Measurements from ENCODE around the gene TRABD2B.

Gene TRABD2B

GRCh38 chr1:47950471-47950870 is 46.7 kb downstream of the TRABD2B start:
- TF ChIP-seq CTCF (IDR thresholded peaks at IDR 0.05; ENCODE audit: low read depth, low read length, poor library complexity, severe bottlenecking) = no peak
- TF ChIP-seq EZH2phosphoT487 (IDR thresholded peaks at IDR 0.05; ENCODE audit: borderline replicate concordance, low read length) = no peak
- Histone ChIP-seq H3K9me2 (replicated peaks; ENCODE audit: control insufficient read depth, low read length) (no peaks in the 10 kb centered on the region), H3K9me3 (ENCODE audit: control insufficient read depth, insufficient read depth, low read length) (no peaks in the 10 kb centered on the region), H3K79me2 (ENCODE audit: control insufficient read depth, low read length) (no peaks in the 10 kb centered on the region), H3K27me3 (ENCODE audit: control insufficient read depth, low read length) (peaks cover 6% of the 10 kb centered on the region; the same call in 1 of the 2 replicates), H3K27ac (ENCODE audit: low read depth, low read length) (no peak overlapping the region), H4K20me1 (ENCODE audit: control insufficient read depth, insufficient read depth, low read depth, low read length) (no peaks in the 10 kb centered on the region), H3K4me3 (ENCODE audit: low read length) (no peak overlapping the region), H3K4me1 (ENCODE audit: control insufficient read depth, low read length) (no peaks in the 10 kb centered on the region), H3K36me3 (ENCODE audit: control insufficient read depth, low read length) (no peaks in the 10 kb centered on the region), H3K4me2 (ENCODE audit: low read length) (no peak overlapping the region), H3F3A (ENCODE audit: control insufficient read depth, insufficient read depth) (no peaks in the 10 kb centered on the region)

GRCh38 chr1:47948126-47948525 is 49.1 kb downstream of the TRABD2B start:
- Histone ChIP-seq H4K20me1 (ENCODE audit: control insufficient read depth, insufficient read depth, low read depth, low read length) (no peaks in the 10 kb centered on the region), H3K4me2 (ENCODE audit: low read length) (no peak overlapping the region), H3K4me3 (ENCODE audit: low read length) (no peak overlapping the region), H3K27me3 (ENCODE audit: control insufficient read depth, low read length) (peaks cover 7% of the 10 kb centered on the region; the same call in 1 of the 2 replicates), H3F3A (ENCODE audit: control insufficient read depth, insufficient read depth) (no peaks in the 10 kb centered on the region), H3K4me1 (ENCODE audit: control insufficient read depth, low read length) (no peaks in the 10 kb centered on the region), H3K9me2 (replicated peaks; ENCODE audit: control insufficient read depth, low read length) (no peaks in the 10 kb centered on the region), H3K27ac (ENCODE audit: low read depth, low read length) (no peak overlapping the region), H3K79me2 (ENCODE audit: control insufficient read depth, low read length) (no peaks in the 10 kb centered on the region), H3K9me3 (ENCODE audit: control insufficient read depth, insufficient read depth, low read length) (no peaks in the 10 kb centered on the region), H3K36me3 (ENCODE audit: control insufficient read depth, low read length) (no peaks in the 10 kb centered on the region)
- TF ChIP-seq CTCF (IDR thresholded peaks at IDR 0.05; ENCODE audit: low read depth, low read length, poor library complexity, severe bottlenecking) (no peak), EZH2phosphoT487 (IDR thresholded peaks at IDR 0.05; ENCODE audit: borderline replicate concordance, low read length) (no peak)

GRCh38 chr1:47947531-47947930 is 49.7 kb downstream of the TRABD2B start:
- no peaks in the 10 kb centered on the region for H3K36me3 ChIP-seq (ENCODE audit: control insufficient read depth, low read length)
- no peaks in the 10 kb centered on the region for H3K4me1 ChIP-seq (ENCODE audit: control insufficient read depth, low read length)
- no peaks in the 10 kb centered on the region for H3K9me2 ChIP-seq (replicated peaks; ENCODE audit: control insufficient read depth, low read length)
- no peaks in the 10 kb centered on the region for H4K20me1 ChIP-seq (ENCODE audit: control insufficient read depth, insufficient read depth, low read depth, low read length)
- H3K4me3 ChIP-seq (ENCODE audit: low read length) = no peak overlapping the region
- TF ChIP-seq EZH2phosphoT487 (IDR thresholded peaks at IDR 0.05; ENCODE audit: borderline replicate concordance, low read length) (no peak), CTCF (IDR thresholded peaks at IDR 0.05; ENCODE audit: low read depth, low read length, poor library complexity, severe bottlenecking) (no peak)
- no peaks in the 10 kb centered on the region for H3K79me2 ChIP-seq (ENCODE audit: control insufficient read depth, low read length)
- H3K4me2 ChIP-seq (ENCODE audit: low read length) = no peak overlapping the region
- no peak overlapping the region for H3K27ac ChIP-seq (ENCODE audit: low read depth, low read length)
- H3K9me3 ChIP-seq (ENCODE audit: control insufficient read depth, insufficient read depth, low read length) = no peaks in the 10 kb centered on the region
- H3K27me3 ChIP-seq (ENCODE audit: control insufficient read depth, low read length) = peaks cover 7% of the 10 kb centered on the region; the same call in 1 of the 2 replicates
- no peaks in the 10 kb centered on the region for H3F3A ChIP-seq (ENCODE audit: control insufficient read depth, insufficient read depth)
